ENCODE measurements around the gene PSMD6. TPM values are rescaled to one million over a fixed set of nuclear protein-coding genes. Genes with fewer than 3 reads are reported as not detected.

PSMD6 gene
- total and polyA plus RNA-seq, 10 of the 15 experiments (the other 5 are each of a cell fraction or from before 2014, with no cell fraction given): 68.7 to 199 (median 106) TPM

DNA sequence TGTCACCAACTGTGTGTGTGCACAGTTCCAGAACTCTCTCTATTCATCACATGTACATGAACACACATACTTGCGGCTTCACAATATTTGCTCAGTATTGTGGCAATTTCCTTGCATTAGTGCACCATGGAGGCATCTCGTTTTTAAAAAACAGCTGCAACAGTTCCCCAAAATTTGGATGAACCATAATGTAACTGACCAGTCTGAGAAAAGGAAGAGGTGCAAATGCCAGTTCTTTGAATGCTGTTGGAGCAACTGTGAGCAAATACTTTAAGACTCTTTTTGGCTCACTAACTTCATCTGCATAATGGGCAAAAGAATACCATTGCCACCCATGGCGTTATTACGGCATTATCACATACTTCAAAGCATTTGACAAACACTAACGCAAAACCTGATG, 38.3 kb upstream of the PSMD6 start:
- H3K4me3 ChIP-seq: no peak overlapping the region
- in situ Hi-C loops (cut with MboI) (no loop called here), intact Hi-C loops (cut with micrococcal nuclease; ENCODE audit: unreplicated experiment) (no loop called here)
- no peak overlapping the region for H2AFZ ChIP-seq (ENCODE audit: control insufficient read depth, low read depth, low read length)
- FAIRE-seq (no peak), ATAC-seq (no peak), DNase-seq (ENCODE audit: low read depth, low spot score) (no peak)
- no peak for TF ChIP-seq NFYA (IDR thresholded peaks at IDR 0.05; ENCODE audit: borderline replicate concordance, low read depth, low read length)
- no peak for TF ChIP-seq TCF12 (IDR thresholded peaks at IDR 0.05; ENCODE audit: low read depth, low read length)
- TF ChIP-seq BACH1 (IDR thresholded peaks at IDR 0.05; ENCODE audit: borderline replicate concordance): no peak
- TF ChIP-seq, protein P1, sequence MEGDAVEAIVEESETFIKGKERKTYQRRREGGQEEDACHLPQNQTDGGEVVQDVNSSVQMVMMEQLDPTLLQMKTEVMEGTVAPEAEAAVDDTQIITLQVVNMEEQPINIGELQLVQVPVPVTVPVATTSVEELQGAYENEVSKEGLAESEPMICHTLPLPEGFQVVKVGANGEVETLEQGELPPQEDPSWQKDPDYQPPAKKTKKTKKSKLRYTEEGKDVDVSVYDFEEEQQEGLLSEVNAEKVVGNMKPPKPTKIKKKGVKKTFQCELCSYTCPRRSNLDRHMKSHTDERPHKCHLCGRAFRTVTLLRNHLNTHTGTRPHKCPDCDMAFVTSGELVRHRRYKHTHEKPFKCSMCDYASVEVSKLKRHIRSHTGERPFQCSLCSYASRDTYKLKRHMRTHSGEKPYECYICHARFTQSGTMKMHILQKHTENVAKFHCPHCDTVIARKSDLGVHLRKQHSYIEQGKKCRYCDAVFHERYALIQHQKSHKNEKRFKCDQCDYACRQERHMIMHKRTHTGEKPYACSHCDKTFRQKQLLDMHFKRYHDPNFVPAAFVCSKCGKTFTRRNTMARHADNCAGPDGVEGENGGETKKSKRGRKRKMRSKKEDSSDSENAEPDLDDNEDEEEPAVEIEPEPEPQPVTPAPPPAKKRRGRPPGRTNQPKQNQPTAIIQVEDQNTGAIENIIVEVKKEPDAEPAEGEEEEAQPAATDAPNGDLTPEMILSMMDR (IDR thresholded peaks at IDR 0.05 in 2 of 3, conservative IDR thresholded peaks at IDR 0.05 in 1 of 3; ENCODE audit: control insufficient read depth in 2 of 3, extremely low read depth in 1 of 3, insufficient read depth in 1 of 3, low read depth in 3 of 3, low read length in 3 of 3): no peak
- TF ChIP-seq, protein P2, sequence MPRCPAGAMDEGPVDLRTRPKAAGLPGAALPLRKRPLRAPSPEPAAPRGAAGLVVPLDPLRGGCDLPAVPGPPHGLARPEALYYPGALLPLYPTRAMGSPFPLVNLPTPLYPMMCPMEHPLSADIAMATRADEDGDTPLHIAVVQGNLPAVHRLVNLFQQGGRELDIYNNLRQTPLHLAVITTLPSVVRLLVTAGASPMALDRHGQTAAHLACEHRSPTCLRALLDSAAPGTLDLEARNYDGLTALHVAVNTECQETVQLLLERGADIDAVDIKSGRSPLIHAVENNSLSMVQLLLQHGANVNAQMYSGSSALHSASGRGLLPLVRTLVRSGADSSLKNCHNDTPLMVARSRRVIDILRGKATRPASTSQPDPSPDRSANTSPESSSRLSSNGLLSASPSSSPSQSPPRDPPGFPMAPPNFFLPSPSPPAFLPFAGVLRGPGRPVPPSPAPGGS (IDR thresholded peaks at IDR 0.05; ENCODE audit: borderline replicate concordance, insufficient read depth, low read depth, low read length, poor library complexity, severe bottlenecking): no peak
- TF ChIP-seq SMAD5 (IDR thresholded peaks at IDR 0.05; ENCODE audit: low read depth): no peak
- no peak for TF ChIP-seq GATAD2B (conservative IDR thresholded peaks at IDR 0.05; ENCODE audit: low read depth)
- TF ChIP-seq ETV6 (conservative IDR thresholded peaks at IDR 0.05 in 1 of 2, IDR thresholded peaks at IDR 0.05 in 1 of 2; ENCODE audit: borderline replicate concordance in 1 of 2, low read depth in 1 of 2): no peak
- no peaks in the 10 kb centered on the region for H4K20me1 ChIP-seq (ENCODE audit: control insufficient read depth, insufficient read depth)
- H3K79me2 ChIP-seq (ENCODE audit: control insufficient read depth, insufficient read depth, low read length): no peaks in the 10 kb centered on the region
- no peaks in the 10 kb centered on the region for H3K36me3 ChIP-seq (ENCODE audit: control insufficient read depth in 2 of 2, insufficient read depth in 2 of 2, low read length in 1 of 2)
- WGBS (ENCODE audit: insufficient coverage, insufficient replicate concordance, low lambda C conversion rate, missing lambda C conversion rate): 40% methylated on average over 5 of the region's 5 CpGs
- ChIA-PET SMC1A (ENCODE audit: uncharacterized antibody, unreplicated experiment) (no interaction called here), RAD21 (ENCODE audit: unreplicated experiment) (no interaction called here), POLR2A (no interaction called here), CTCF (no interaction called here)
- H3K9me3 ChIP-seq (replicated peaks; ENCODE audit: control insufficient read depth, insufficient read depth, low read length): no peaks in the 10 kb centered on the region
- BruUV-seq (replicated peaks): no TSS peak
- no peak overlapping the region for H3K9ac ChIP-seq (ENCODE audit: control insufficient read depth, insufficient read depth, low read length)
- H3K4me1 ChIP-seq (ENCODE audit: control insufficient read depth, insufficient read depth, low read length): no peaks in the 10 kb centered on the region
- no peak overlapping the region for H3K27ac ChIP-seq (ENCODE audit: control insufficient read depth, insufficient read depth)
- no peak overlapping the region for H3K4me2 ChIP-seq (ENCODE audit: control insufficient read depth, insufficient read depth)
- H3K27me3 ChIP-seq (replicated peaks in 1 of 2; ENCODE audit: control insufficient read depth in 2 of 2, insufficient read depth in 2 of 2, low read length in 1 of 2): no peaks in the 10 kb centered on the region; a peak in 1 of 4 replicates
